ENCODE data around the gene XPO5.
A peak's percentile ranks its signal among the peaks of the same experiment; 100 is the strongest.

Gene XPO5

GRCh38 chr6:43477235-43478007, 98.4 kb downstream of the XPO5 start, which contains the start of gene TJAP1:
Gene TJAP1, plus strand, starts transcription at chr6:43477570. Its CDS starts 21,432 bp downstream, at chr6:43499002.
- in situ Hi-C loops (cut with HindIII; ENCODE audit: low sequenced_read_pairs) = no loop called here
- DNase-seq (ENCODE audit: low read depth, low spot score) = peak; percentile 90
- no peak for TF ChIP-seq CTCF (IDR thresholded peaks at IDR 0.05; ENCODE audit: low read depth, low read length)
- H3K4me3 ChIP-seq (ENCODE audit: low read depth, low read length) = peak within 1 kb of the TSS; percentile 76

GRCh38 chr6:43476746-43477145, 99.1 kb downstream of the XPO5 start:
- TF ChIP-seq CTCF (IDR thresholded peaks at IDR 0.05; ENCODE audit: low read depth, low read length) = no peak
- in situ Hi-C loops (cut with HindIII; ENCODE audit: low sequenced_read_pairs) = no loop called here
- no peak for DNase-seq (ENCODE audit: low read depth, low spot score)
- H3K4me3 ChIP-seq (ENCODE audit: low read depth, low read length) = peak overlapping the region; percentile 76

GRCh38 chr6:43475516-43475915, 100.3 kb downstream of the XPO5 start:
- DNase-seq (ENCODE audit: low read depth, low spot score) = no peak
- in situ Hi-C loops (cut with HindIII; ENCODE audit: low sequenced_read_pairs) = no loop called here
- H3K4me3 ChIP-seq (ENCODE audit: low read depth, low read length) = no peak overlapping the region
- TF ChIP-seq CTCF (IDR thresholded peaks at IDR 0.05; ENCODE audit: low read depth, low read length) = no peak

- DNase-seq (ENCODE audit: low read depth, low spot score) = no peak
- in situ Hi-C loops (cut with HindIII; ENCODE audit: low sequenced_read_pairs) = no loop called here
Observed at GRCh38 chr6:43472515-43472914, 103.3 kb downstream of the XPO5 start.

More at GRCh38 chr6:43472515-43472914, 103.3 kb downstream of the XPO5 start:
- H3K4me3 ChIP-seq (ENCODE audit: low read depth, low read length) = no peak overlapping the region
- no peak for TF ChIP-seq CTCF (IDR thresholded peaks at IDR 0.05; ENCODE audit: low read depth, low read length)
